Activated CD8-positive, alpha-beta memory T cell treated with anti-CD3 and anti-CD28 coated beads, Interleukin-2, amount 50 U/mL, for 24 hours (primary cell): ENCODE measurements around the gene PYGM.
A peak's percentile ranks its signal among the peaks of the same experiment; 100 is the strongest.

ENCODE experiments used
- DNase-seq: peaks from one replicate; pipeline ENCODE4 v3.0.0-alpha.2; 2020; ENCODE audit errors: extremely low read depth

The PYGM gene

GRCh38 chr11:64767344-64768299 lies 7.8 kb upstream of the PYGM start:
- DNase-seq: peak; percentile 62

- no peak for DNase-seq
These were observed 7.1 kb upstream of the PYGM start for GRCh38 chr11:64766881-64767280.

- no peak for DNase-seq
These were observed 6.3 kb upstream of the PYGM start for GRCh38 chr11:64765851-64766665.

DNA sequence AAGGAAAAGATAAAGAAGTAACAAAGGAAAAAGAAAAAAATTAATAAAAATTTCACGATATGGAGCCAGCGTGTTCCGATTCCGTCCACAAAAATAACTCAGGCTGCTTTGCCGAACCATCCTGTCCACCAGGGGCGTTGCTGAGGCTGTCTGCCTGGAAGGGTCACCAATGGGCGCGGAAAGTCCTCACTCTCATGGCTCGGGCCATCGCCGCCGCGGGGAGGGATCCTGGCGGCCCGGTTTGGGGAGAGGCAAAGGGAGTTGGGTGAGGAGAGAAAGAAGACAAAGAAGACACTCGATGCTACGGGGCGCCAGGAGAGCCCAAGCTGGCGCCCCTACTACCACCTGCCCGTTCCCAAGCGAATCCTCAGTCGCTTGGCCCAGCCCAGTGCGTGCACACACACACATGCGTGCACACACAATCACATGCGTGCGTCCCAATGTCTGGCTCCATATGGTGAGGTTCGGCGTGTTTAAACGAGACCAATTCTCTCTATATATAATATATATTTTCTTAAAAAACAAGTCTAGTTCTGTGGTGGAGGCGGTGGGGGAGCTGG lies 5.6 kb upstream of the PYGM start:
- no peak for DNase-seq

- DNase-seq: no peak
These were observed 5.0 kb upstream of the PYGM start for GRCh38 chr11:64764753-64765152.

- no peak for DNase-seq
These were observed 4.4 kb upstream of the PYGM start for GRCh38 chr11:64764040-64764611.

DNA sequence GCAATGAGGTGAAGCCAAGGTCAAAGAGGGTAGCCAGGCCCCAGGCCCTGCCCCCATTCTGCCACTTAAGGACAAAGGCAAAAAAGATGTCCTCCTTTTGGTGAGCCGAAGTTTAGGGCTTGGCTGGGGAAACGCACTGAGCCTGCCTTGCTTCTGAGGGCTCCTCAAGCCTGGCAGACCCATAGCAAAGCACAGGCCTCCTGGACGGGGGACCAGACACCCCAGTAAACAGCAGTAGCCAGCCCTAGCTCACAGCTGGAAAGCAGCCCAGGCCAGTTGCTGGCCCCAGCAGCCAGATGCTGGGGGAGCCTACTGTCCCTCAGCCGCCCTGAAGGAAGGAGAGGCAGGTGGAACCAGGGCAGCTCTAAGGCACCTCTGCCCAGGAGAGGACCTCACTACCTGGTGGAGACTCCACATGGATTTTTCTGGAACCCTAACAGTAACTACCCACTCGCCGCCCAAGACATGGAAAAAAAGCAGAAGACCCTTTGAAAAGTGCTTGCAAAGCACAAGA lies 3.8 kb upstream of the PYGM start:
- DNase-seq: no peak

DNA sequence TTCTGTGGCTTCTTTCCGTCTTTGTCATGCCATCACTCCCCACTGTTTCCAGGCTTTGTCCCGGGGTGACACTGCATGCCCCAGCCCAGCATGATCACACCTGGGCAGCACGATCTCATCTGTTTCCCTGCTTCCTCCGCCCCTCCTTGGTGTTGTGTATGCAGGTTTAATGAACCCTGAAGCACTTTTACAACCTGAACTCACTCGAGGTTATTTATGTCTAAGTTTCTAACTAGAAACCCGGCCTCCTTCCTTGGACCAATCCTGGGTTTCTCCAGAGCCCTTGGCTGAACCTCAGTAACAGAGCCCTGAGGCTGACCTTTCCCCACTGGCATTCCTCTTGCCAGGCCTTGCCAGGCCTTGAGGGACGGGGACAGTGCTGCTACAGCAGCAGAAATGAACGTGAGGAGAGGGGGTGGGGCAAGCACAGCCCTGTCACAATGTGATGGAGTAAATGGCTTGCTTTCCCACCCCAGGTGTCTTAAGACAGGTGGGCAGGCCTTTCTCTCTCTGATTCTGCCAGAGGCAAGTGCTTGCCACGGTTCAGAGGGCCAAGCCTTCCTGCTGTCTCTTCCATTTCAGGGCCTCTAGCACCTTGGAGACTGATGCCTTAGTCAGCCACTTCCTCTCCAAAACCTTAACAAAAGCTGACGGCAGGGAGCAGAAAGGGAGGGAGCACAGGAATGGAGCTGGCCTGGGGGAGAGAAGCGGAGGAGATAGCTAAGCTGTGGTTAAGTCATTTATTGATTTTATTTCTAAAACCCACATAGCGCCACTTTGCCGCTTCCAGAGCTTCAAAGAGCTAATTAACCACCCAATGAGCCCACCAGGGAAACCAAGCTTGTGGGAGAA lies 3.1 kb upstream of the PYGM start:
- DNase-seq: no peak

DNA sequence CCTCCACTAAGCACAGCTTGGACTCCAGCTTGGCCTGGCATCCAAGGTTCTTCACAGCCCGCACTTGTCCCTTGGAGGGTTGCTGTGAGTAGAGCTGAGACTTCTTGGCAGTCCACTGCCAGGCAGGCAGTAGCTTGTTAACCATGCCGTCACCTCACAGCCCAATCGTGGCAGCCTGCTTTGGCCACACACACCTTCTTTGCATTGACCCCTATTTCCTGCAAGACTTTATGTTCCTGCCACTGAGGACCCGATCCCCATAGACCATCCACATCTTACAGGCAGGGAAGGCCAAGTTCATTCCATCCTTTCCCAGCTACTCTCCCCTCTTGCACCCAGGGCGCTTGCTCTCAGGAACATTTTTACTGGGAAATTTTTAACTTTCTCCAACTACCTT lies 2.5 kb upstream of the PYGM start:
- no peak for DNase-seq

GRCh38 chr11:64760759-64761420 lies 1.1 kb upstream of the PYGM start:
- no peak for DNase-seq

- no peak for DNase-seq
These were observed 548 bp downstream of the PYGM start for GRCh38 chr11:64759131-64759721.

DNA sequence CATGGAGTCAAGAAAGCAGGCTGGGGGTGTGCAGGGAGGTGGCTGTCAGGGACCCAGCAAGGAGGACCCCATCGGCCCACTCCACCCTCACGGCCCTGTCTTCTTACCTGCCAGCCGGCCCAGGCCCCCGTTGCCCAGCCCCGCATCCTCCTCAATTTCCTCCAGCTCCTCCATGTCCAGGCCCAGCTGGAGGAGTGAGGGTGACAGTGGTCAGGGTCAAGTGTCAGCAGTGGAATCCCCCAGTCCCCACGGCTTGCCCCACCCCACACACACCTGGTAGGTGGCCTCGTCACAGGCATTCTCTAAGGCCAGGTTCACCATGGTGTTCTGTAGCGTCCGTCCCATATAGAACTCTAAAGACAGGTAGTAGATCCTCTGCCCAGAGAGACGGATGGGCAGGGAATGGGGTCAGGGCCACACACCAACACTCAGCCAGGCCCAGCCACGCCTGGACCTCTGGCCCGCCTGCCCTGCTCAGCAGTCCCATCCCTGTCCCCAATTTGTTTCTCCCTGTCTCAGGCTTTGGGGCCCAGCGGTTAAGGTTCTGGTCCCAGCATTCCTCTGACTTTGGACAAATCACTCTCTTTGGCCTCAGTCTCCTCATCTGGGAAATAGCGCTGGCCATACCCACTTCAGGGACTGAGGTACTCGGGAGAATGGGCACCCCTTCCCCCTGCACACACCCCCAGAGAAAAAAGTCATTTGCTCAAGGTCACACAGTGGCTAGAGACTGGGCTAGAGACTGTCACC lies 1.3 kb downstream of the PYGM start:
- no peak for DNase-seq

DNA sequence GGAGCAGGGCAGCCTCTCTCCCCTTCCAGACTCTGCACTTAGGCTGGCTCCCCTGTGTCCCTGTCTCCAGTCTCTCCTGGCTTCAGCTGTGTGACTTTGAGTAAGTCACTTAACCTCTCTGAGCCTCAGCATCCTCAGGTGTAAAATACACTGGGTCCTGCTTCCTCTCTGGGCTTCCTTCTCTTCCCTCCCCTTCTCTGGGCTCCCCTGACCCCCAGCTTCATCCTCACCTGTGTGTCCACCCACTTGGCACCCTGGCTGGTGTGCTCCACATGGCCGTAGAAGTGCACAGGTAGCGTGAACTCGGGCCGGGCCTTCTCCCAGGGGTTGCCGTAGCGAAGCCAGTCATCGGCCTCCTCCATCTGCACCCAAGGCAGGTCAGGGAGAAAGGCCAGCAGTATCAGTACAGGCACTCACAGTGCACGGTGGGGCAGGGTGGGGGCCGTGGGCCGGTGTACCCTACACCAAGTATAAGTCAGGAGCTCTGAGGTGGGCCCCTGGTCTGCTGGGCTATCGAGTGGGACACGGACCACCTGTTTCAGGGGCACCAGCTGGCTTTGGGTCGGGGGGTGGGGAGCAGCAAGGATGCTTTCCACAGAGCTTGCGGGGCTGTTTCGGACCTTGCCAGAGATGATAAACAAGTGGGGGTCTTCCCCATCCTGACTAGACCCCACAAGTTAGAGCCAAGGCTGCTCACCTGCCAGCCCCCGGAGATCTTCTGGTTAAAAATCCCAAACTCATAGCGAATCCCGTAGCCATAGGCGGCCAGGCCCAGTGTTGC lies 2.0 kb downstream of the PYGM start:
- DNase-seq: no peak

DNA sequence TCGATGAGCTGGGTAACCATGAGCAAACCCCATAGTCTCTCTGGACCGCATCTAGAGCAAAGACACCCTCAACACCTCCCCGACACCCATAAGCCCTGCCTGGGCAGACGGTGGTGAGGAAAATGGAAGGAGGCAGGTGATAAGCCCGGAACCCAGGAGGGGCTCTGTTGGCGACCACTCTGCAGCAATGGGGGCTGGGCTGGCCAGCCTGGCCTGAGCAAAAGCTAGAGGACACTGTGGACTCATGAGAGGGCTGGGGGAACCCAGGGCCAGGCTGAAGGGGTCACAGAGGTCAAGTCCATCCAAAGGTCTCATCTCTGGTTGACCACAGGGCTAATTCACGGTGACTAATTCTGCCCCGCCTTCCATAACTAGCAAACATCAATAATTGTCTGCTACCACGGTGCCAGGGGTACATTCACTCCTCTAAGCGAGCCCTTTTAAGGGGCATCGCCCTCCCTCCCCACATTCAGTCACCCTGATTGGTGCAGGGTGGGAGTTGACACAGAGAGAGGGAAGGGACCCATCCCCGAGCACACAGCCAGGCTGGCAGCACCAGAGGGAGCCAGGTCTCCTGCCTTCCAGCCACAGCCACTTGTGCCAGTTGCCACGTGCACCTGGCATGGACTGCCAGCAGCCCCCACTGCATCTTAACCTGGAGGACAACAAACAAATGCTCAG lies 4.0 kb downstream of the PYGM start:
- no peak for DNase-seq

DNA sequence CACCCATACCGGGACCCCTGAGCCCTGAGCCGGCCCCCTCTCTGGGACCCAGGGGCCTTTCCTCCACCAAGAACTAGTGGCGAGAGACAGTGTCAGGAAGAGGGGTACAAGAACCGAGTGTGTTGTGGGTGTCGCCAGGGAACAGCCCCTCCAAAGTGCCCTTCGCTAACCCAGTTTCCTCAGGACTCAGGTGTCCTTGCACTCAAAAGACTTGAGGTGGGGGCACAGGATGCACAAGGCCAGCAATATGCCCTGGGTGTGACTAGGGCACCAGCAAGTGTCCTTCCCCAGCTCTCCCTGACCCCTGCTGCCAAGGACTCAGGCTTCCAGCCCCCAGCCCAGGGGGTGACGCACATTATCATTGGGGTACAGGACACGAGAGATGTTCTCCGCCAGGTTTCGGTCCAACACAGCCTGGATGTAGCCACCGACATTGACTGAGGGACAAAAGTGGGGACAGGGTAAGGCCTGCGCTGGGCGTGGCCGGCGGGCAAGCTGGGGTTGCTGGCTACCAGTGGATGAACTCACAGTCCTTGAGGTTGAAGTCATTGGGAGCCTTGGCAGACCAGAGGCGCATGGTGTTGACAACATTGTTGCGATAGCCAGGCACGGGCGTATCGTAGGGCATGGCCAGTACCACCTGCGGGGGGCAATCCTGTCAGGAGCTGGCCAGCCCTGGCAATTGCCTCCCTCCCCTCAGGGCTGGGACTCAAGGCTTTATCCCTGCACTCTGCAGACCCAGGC lies 4.7 kb downstream of the PYGM start:
- no peak for DNase-seq

GRCh38 chr11:64754124-64754918 lies 5.5 kb downstream of the PYGM start:
- DNase-seq: no peak
